ENCODE results near the gene TST. TPM values are rescaled to one million over a fixed set of nuclear protein-coding genes. Genes with fewer than 3 reads are reported as not detected.

The TST gene
- total RNA-seq, 1 experiment from 2014 or later = 16.2 TPM

DNA sequence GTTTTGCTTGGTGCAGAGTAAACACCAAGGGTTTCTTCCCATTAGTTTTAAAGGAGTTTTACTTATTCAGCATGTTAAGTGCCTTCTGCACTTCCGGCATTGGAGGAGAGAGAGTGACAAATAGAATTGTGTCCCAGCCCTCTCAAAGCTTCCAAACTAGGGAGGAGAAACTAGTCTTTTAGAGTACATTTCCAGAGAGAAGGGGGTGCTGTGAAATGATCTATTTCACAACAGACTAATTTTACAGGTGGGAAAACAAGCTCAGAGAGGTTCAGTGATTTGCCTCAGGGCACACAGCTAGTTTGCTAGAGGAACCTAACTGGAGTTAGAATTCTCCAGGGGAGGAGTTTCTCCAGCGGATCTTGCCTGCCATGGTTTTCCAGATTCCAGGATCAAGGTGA is 12.9 kb upstream of the TST start:
- TF ChIP-seq, protein P1, sequence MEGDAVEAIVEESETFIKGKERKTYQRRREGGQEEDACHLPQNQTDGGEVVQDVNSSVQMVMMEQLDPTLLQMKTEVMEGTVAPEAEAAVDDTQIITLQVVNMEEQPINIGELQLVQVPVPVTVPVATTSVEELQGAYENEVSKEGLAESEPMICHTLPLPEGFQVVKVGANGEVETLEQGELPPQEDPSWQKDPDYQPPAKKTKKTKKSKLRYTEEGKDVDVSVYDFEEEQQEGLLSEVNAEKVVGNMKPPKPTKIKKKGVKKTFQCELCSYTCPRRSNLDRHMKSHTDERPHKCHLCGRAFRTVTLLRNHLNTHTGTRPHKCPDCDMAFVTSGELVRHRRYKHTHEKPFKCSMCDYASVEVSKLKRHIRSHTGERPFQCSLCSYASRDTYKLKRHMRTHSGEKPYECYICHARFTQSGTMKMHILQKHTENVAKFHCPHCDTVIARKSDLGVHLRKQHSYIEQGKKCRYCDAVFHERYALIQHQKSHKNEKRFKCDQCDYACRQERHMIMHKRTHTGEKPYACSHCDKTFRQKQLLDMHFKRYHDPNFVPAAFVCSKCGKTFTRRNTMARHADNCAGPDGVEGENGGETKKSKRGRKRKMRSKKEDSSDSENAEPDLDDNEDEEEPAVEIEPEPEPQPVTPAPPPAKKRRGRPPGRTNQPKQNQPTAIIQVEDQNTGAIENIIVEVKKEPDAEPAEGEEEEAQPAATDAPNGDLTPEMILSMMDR (IDR thresholded peaks at IDR 0.05; ENCODE audit: unreplicated experiment) = no peak
- H3K27ac Mint-ChIP-seq (ENCODE audit: low read depth, unreplicated experiment) = peak overlapping the region; percentile 78
- ChIA-PET CTCF (interaction anchor here (0.5 to 3.3 kb wide), 12 partner anchors 10 to 485 kb away, joined by 3 to 24 read pairs (median 4); partner anchors contain the start of genes MPST and TST), POLR2A (interaction anchor here (0.7 to 5.4 kb wide), 14 partner anchors 9 to 532 kb away, joined by 3 to 95 read pairs (median 4); partner anchors contain the start of genes IFT27, KCTD17, MPST and TST)
- BruUV-seq (replicated peaks) = TSS peak; percentile 88
- peak overlapping the region; percentile 33 for H3K4me3 Mint-ChIP-seq (ENCODE audit: unreplicated experiment)
- DNase-seq (ENCODE audit: unreplicated experiment) = peak; percentile 52
- H3K36me3 Mint-ChIP-seq (ENCODE audit: insufficient read depth, unreplicated experiment) = peaks cover 20% of the 10 kb centered on the region
- intact Hi-C loops (cut with micrococcal nuclease) = no loop called here
- no peaks in the 10 kb centered on the region for H3K27me3 Mint-ChIP-seq (ENCODE audit: insufficient read depth, unreplicated experiment)
- H3K4me1 Mint-ChIP-seq (ENCODE audit: insufficient read depth, unreplicated experiment) = peaks cover 17% of the 10 kb centered on the region
- H3K9me3 Mint-ChIP-seq (ENCODE audit: unreplicated experiment) = no peaks in the 10 kb centered on the region

GRCh38 chr22:37030560-37031281 is 11.5 kb upstream of the TST start:
- H3K4me3 Mint-ChIP-seq (ENCODE audit: unreplicated experiment) = no peak overlapping the region

GRCh38 chr22:37028692-37029674 is 9.7 kb upstream of the TST start:
- Mint-ChIP-seq H3K9me3 (ENCODE audit: unreplicated experiment) (no peaks in the 10 kb centered on the region), H3K4me3 (ENCODE audit: unreplicated experiment) (no peak overlapping the region), H3K27me3 (ENCODE audit: insufficient read depth, unreplicated experiment) (no peaks in the 10 kb centered on the region), H3K4me1 (ENCODE audit: insufficient read depth, unreplicated experiment) (peaks cover 25% of the 10 kb centered on the region), H3K36me3 (ENCODE audit: insufficient read depth, unreplicated experiment) (peaks cover 36% of the 10 kb centered on the region), H3K27ac (ENCODE audit: low read depth, unreplicated experiment) (no peak overlapping the region)
- POLR2A ChIA-PET = interaction anchor here (5.4 kb wide), 1 partner anchor 8 kb away, joined by 95 read pairs; the partner anchor contains the start of genes MPST and TST
- intact Hi-C loops (cut with micrococcal nuclease) = no loop called here
- BruUV-seq (replicated peaks) = no TSS peak
- CTCF ChIA-PET = interaction anchor here (0.6 to 1.0 kb wide), 3 partner anchors 14 to 17 kb away, joined by 3 read pairs; no protein-coding TSS in a partner anchor
- TF ChIP-seq, protein P1 (IDR thresholded peaks at IDR 0.05; ENCODE audit: unreplicated experiment) = no peak
- DNase-seq (ENCODE audit: unreplicated experiment) = no peak

More at GRCh38 chr22:37030560-37031281, 11.5 kb upstream of the TST start:
- no peaks in the 10 kb centered on the region for H3K27me3 Mint-ChIP-seq (ENCODE audit: insufficient read depth, unreplicated experiment)
- POLR2A ChIA-PET = interaction anchor here (1.2 to 5.4 kb wide), 3 partner anchors 10 to 169 kb away, joined by 3 to 95 read pairs (median 4); partner anchors contain the start of genes MPST and TST
- peaks cover 17% of the 10 kb centered on the region for H3K4me1 Mint-ChIP-seq (ENCODE audit: insufficient read depth, unreplicated experiment)
- intact Hi-C loops (cut with micrococcal nuclease) = no loop called here
- peaks cover 28% of the 10 kb centered on the region for H3K36me3 Mint-ChIP-seq (ENCODE audit: insufficient read depth, unreplicated experiment)
- no peak overlapping the region for H3K27ac Mint-ChIP-seq (ENCODE audit: low read depth, unreplicated experiment)
- no TSS peak for BruUV-seq (replicated peaks)
- H3K9me3 Mint-ChIP-seq (ENCODE audit: unreplicated experiment) = no peaks in the 10 kb centered on the region
- TF ChIP-seq, protein P1 (IDR thresholded peaks at IDR 0.05; ENCODE audit: unreplicated experiment) = no peak
- CTCF ChIA-PET = interaction anchor here (0.6 to 3.3 kb wide), 8 partner anchors 8 to 251 kb away, joined by 3 to 24 read pairs (median 3); partner anchors contain the start of genes MPST and TST
- DNase-seq (ENCODE audit: unreplicated experiment) = no peak

Measured in MCF 10A (cell line).